ENCODE data around the gene ETV5. TPM values are rescaled to one million over a fixed set of nuclear protein-coding genes. Genes with fewer than 3 reads are reported as not detected.

ETV5 gene
- polyA plus RNA-seq, 1 donor from 2014 or later = 0.30 TPM

- H3K4me2 ChIP-seq (ENCODE audit: low read length) = no peak overlapping the region
Observed at GRCh38 chr3:186070550-186070949, 38.3 kb downstream of the ETV5 start.

DNA sequence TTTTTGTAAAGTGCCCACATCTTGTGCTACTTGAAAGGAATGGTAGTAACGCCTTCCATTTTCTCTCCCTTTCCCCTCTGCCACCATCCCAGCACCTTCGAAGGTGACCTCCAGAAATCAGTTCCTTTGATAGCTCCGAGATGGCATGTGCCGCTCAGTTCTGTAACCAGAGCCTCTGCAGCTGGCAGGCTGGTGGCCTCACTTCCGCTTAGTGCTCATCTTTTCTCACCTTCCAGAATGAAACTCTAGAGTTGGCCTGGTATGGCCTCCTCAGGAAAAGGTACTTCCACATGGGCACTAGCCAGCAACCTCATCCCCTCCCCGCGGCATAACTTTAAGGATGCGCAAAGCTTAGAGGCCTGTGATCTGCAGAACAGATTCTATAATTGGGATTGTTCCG lies 38.8 kb downstream of the ETV5 start:
- no peak overlapping the region for H3K4me2 ChIP-seq (ENCODE audit: low read length)
- TF ChIP-seq POLR2AphosphoS5 (IDR thresholded peaks at IDR 0.05) (no peak), RAD21 (conservative IDR thresholded peaks at IDR 0.05) (no peak)

More at GRCh38 chr3:186070550-186070949, 38.3 kb downstream of the ETV5 start:
- H3K27ac ChIP-seq (ENCODE audit: low read length) = no peak overlapping the region
- no peak overlapping the region for H3K4me3 ChIP-seq (ENCODE audit: low read length)
- TF ChIP-seq, protein P1, sequence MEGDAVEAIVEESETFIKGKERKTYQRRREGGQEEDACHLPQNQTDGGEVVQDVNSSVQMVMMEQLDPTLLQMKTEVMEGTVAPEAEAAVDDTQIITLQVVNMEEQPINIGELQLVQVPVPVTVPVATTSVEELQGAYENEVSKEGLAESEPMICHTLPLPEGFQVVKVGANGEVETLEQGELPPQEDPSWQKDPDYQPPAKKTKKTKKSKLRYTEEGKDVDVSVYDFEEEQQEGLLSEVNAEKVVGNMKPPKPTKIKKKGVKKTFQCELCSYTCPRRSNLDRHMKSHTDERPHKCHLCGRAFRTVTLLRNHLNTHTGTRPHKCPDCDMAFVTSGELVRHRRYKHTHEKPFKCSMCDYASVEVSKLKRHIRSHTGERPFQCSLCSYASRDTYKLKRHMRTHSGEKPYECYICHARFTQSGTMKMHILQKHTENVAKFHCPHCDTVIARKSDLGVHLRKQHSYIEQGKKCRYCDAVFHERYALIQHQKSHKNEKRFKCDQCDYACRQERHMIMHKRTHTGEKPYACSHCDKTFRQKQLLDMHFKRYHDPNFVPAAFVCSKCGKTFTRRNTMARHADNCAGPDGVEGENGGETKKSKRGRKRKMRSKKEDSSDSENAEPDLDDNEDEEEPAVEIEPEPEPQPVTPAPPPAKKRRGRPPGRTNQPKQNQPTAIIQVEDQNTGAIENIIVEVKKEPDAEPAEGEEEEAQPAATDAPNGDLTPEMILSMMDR (IDR thresholded peaks at IDR 0.05; ENCODE audit: poor library complexity, severe bottlenecking) = no peak
- TF ChIP-seq TAF1 (IDR thresholded peaks at IDR 0.05; ENCODE audit: low read depth) (no peak), POLR2AphosphoS5 (IDR thresholded peaks at IDR 0.05) (no peak), EP300 (conservative IDR thresholded peaks at IDR 0.05; ENCODE audit: poor library complexity, severe bottlenecking) (no peak), EZH2 (IDR thresholded peaks at IDR 0.05; ENCODE audit: borderline replicate concordance, insufficient read depth, low read length, poor library complexity, severe bottlenecking) (no peak), SMC3 (conservative IDR thresholded peaks at IDR 0.05; ENCODE audit: poor library complexity) (no peak), MXI1 (conservative IDR thresholded peaks at IDR 0.05; ENCODE audit: poor library complexity, severe bottlenecking) (no peak), RAD21 (conservative IDR thresholded peaks at IDR 0.05) (no peak)
- TF ChIP-seq, protein P2, sequence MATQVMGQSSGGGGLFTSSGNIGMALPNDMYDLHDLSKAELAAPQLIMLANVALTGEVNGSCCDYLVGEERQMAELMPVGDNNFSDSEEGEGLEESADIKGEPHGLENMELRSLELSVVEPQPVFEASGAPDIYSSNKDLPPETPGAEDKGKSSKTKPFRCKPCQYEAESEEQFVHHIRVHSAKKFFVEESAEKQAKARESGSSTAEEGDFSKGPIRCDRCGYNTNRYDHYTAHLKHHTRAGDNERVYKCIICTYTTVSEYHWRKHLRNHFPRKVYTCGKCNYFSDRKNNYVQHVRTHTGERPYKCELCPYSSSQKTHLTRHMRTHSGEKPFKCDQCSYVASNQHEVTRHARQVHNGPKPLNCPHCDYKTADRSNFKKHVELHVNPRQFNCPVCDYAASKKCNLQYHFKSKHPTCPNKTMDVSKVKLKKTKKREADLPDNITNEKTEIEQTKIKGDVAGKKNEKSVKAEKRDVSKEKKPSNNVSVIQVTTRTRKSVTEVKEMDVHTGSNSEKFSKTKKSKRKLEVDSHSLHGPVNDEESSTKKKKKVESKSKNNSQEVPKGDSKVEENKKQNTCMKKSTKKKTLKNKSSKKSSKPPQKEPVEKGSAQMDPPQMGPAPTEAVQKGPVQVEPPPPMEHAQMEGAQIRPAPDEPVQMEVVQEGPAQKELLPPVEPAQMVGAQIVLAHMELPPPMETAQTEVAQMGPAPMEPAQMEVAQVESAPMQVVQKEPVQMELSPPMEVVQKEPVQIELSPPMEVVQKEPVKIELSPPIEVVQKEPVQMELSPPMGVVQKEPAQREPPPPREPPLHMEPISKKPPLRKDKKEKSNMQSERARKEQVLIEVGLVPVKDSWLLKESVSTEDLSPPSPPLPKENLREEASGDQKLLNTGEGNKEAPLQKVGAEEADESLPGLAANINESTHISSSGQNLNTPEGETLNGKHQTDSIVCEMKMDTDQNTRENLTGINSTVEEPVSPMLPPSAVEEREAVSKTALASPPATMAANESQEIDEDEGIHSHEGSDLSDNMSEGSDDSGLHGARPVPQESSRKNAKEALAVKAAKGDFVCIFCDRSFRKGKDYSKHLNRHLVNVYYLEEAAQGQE (IDR thresholded peaks at IDR 0.05; ENCODE audit: borderline replicate concordance) = no peak
- no peak overlapping the region for H2AFZ ChIP-seq (ENCODE audit: low read depth, low read length)
- H3K9me3 ChIP-seq (ENCODE audit: low read length) = peaks cover 3% of the 10 kb centered on the region
- H3K79me2 ChIP-seq (replicated peaks; ENCODE audit: insufficient read depth, low read length) = no peaks in the 10 kb centered on the region
- H3K36me3 ChIP-seq (ENCODE audit: insufficient read depth, low read length) = no peaks in the 10 kb centered on the region
- no peaks in the 10 kb centered on the region for H3F3A ChIP-seq (ENCODE audit: insufficient read depth, low read length, poor library complexity, severe bottlenecking)
- no peaks in the 10 kb centered on the region for H4K20me1 ChIP-seq (ENCODE audit: insufficient read depth)
- H3K27me3 ChIP-seq (ENCODE audit: insufficient read depth, low read depth, low read length) = no peaks in the 10 kb centered on the region
- H3K9ac ChIP-seq (ENCODE audit: low read length) = no peak overlapping the region
- no peaks in the 10 kb centered on the region for H3K9me2 ChIP-seq (ENCODE audit: insufficient read depth, low read length)

GRCh38 chr3:186069199-186069598 lies 39.7 kb downstream of the ETV5 start:
- Histone ChIP-seq H3K27ac (ENCODE audit: low read length) (no peak overlapping the region), H3K4me2 (ENCODE audit: low read length) (no peak overlapping the region), H3K9ac (ENCODE audit: low read length) (no peak overlapping the region), H3K9me2 (ENCODE audit: insufficient read depth, low read length) (no peaks in the 10 kb centered on the region), H2AFZ (ENCODE audit: low read depth, low read length) (no peak overlapping the region), H3K36me3 (ENCODE audit: insufficient read depth, low read length) (no peaks in the 10 kb centered on the region), H3K27me3 (ENCODE audit: insufficient read depth, low read depth, low read length) (no peaks in the 10 kb centered on the region), H3K9me3 (ENCODE audit: low read length) (no peaks in the 10 kb centered on the region), H3K4me3 (ENCODE audit: low read length) (no peak overlapping the region), H3F3A (ENCODE audit: insufficient read depth, low read length, poor library complexity, severe bottlenecking) (no peaks in the 10 kb centered on the region), H4K20me1 (ENCODE audit: insufficient read depth) (no peaks in the 10 kb centered on the region), H3K79me2 (replicated peaks; ENCODE audit: insufficient read depth, low read length) (no peaks in the 10 kb centered on the region)
- TF ChIP-seq POLR2AphosphoS5 (IDR thresholded peaks at IDR 0.05) = no peak
- no peak for TF ChIP-seq EP300 (conservative IDR thresholded peaks at IDR 0.05; ENCODE audit: poor library complexity, severe bottlenecking)
- TF ChIP-seq, protein P2 (IDR thresholded peaks at IDR 0.05; ENCODE audit: borderline replicate concordance) = no peak
- TF ChIP-seq RAD21 (conservative IDR thresholded peaks at IDR 0.05) = no peak
- no peak for TF ChIP-seq MXI1 (conservative IDR thresholded peaks at IDR 0.05; ENCODE audit: poor library complexity, severe bottlenecking)
- no peak for TF ChIP-seq TAF1 (IDR thresholded peaks at IDR 0.05; ENCODE audit: low read depth)

More for the DNA sequence above, 38.8 kb downstream of the ETV5 start:
- Histone ChIP-seq H2AFZ (ENCODE audit: low read depth, low read length) (no peak overlapping the region), H4K20me1 (ENCODE audit: insufficient read depth) (no peaks in the 10 kb centered on the region), H3F3A (ENCODE audit: insufficient read depth, low read length, poor library complexity, severe bottlenecking) (no peaks in the 10 kb centered on the region), H3K4me3 (ENCODE audit: low read length) (no peak overlapping the region), H3K27ac (ENCODE audit: low read length) (no peak overlapping the region), H3K36me3 (ENCODE audit: insufficient read depth, low read length) (no peaks in the 10 kb centered on the region), H3K27me3 (ENCODE audit: insufficient read depth, low read depth, low read length) (no peaks in the 10 kb centered on the region), H3K9me3 (ENCODE audit: low read length) (peaks cover 3% of the 10 kb centered on the region), H3K9ac (ENCODE audit: low read length) (no peak overlapping the region), H3K9me2 (ENCODE audit: insufficient read depth, low read length) (no peaks in the 10 kb centered on the region), H3K79me2 (replicated peaks; ENCODE audit: insufficient read depth, low read length) (no peaks in the 10 kb centered on the region)
